DND-41 (cell line): ENCODE measurements around the gene CELF5.

Experiments used
- ATAC-seq: fragments of 200-7000 bp; cut with Tn5 transposase; 3 replicates; pipeline ENCODE4 v1.9.1; 2021; ENCODE audit warnings: low read depth; ENCODE audit not compliant: insufficient read depth
- DNase-seq: peaks from one replicate; pipeline ENCODE4 v3.0.0-alpha.2; 2020
- H2AFZ ChIP-seq: 2 replicates; pipeline ENCODE4 v1.6.0; 2012; ENCODE audit warnings: low read depth, low read length
- H3K27ac ChIP-seq: 2 replicates; pipeline ENCODE4 v1.5.1; 2012; ENCODE audit warnings: low read length, inconsistent platforms
- H3K27me3 ChIP-seq: fragments of 200-600 bp; sonication (generic); 2 replicates; pipeline ENCODE4 v1.6.0; 2012; ENCODE audit warnings: low read length, mild to moderate bottlenecking, inconsistent platforms; ENCODE audit not compliant: insufficient read depth, poor library complexity
- H3K36me3 ChIP-seq: 2 replicates; pipeline ENCODE4 v1.5.1; 2012; ENCODE audit warnings: low read length, inconsistent platforms; ENCODE audit not compliant: insufficient read depth
- H3K4me1 ChIP-seq: 2 replicates; pipeline ENCODE4 v1.5.1; 2012; ENCODE audit warnings: mild to moderate bottlenecking, low read length; ENCODE audit not compliant: insufficient read depth
- H3K4me2 ChIP-seq: 2 replicates; pipeline ENCODE4 v1.6.0; 2012; ENCODE audit warnings: mild to moderate bottlenecking, moderate library complexity, low read length, inconsistent platforms; ENCODE audit not compliant: insufficient read depth
- H3K4me3 ChIP-seq, 2 experiments: fragments of 200-600 bp in 1 of 2; shearing (Covaris generic) in 1 of 2; 2 replicates each; pipeline ENCODE4 v1.5.1; 2012 to 2016; ENCODE audit warnings: inconsistent platforms in 2 of 2, low read length in 2 of 2, mild to moderate bottlenecking in 2 of 2, low read depth in 1 of 2, moderate library complexity in 1 of 2
- H3K79me2 ChIP-seq: 2 replicates; pipeline ENCODE4 v1.6.0; 2012; ENCODE audit warnings: low read length, inconsistent platforms; ENCODE audit not compliant: insufficient read depth
- H3K9ac ChIP-seq: 2 replicates; pipeline ENCODE4 v1.6.0; 2012; ENCODE audit warnings: low read depth, mild to moderate bottlenecking, inconsistent platforms, low read length, moderate library complexity
- H3K9me3 ChIP-seq: 2 replicates; pipeline ENCODE4 v1.5.1; 2012; ENCODE audit warnings: low read length, moderate library complexity, mild to moderate bottlenecking, inconsistent platforms; ENCODE audit not compliant: insufficient read depth, severe bottlenecking
- H4K20me1 ChIP-seq: 2 replicates; pipeline ENCODE4 v1.6.0; 2012; ENCODE audit warnings: low read length; ENCODE audit not compliant: insufficient read depth
- EZH2 ChIP-seq: IDR thresholded peaks from 3 replicates; pipeline ENCODE4 v1.6.1; 2012; ENCODE audit warnings: borderline replicate concordance, low read depth, mild to moderate bottlenecking, moderate library complexity, low read length, inconsistent platforms; ENCODE audit not compliant: severe bottlenecking
- TF ChIP-seq, protein P1 (sequence below): IDR thresholded peaks from 2 replicates; pipeline ENCODE4 v1.5.1; 2012; ENCODE audit warnings: borderline replicate concordance, low read length, moderate library complexity, mild to moderate bottlenecking; ENCODE audit not compliant: poor library complexity, severe bottlenecking; ENCODE audit errors: extremely low read depth

Gene CELF5

DNA sequence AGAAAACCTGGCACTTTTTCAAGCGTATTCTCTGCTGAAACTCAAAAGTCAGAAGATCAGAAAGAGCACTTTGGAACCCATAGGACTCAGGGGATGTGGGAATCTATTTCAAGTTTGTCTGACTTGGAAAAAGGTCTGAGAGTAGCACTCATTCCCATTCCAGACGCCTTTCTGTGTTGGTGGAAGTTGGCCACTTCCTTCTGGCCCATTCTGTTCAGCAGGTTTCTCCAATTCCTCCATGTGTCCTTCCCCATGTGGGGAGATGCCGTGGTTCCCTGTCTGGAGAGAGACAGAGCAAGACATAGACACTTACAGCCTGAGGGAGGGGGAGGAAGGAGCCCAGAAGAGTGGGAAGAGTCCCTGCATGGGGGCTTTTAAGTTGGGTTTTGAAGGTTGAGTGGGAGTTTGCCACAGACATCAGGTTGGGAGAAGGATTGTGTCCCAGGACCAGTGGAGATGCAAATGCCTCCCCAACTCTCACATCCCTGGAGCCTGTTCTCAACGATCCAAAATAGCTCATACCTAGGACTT lies 48.0 kb downstream of the CELF5 start:
- peaks cover 25% of the 10 kb centered on the region for H3K4me1 ChIP-seq
- no peak overlapping the region for H3K27ac ChIP-seq
- H4K20me1 ChIP-seq = no peaks in the 10 kb centered on the region; the same call in none of the 2 replicates
- ATAC-seq (no peak), DNase-seq (no peak)
- no peaks in the 10 kb centered on the region for H3K27me3 ChIP-seq
- no peak overlapping the region for H3K4me3 ChIP-seq
- H3K36me3 ChIP-seq = no peaks in the 10 kb centered on the region
- no peaks in the 10 kb centered on the region for H3K79me2 ChIP-seq
- no peak overlapping the region for H2AFZ ChIP-seq
- TF ChIP-seq EZH2 = no peak
- TF ChIP-seq, protein P1, sequence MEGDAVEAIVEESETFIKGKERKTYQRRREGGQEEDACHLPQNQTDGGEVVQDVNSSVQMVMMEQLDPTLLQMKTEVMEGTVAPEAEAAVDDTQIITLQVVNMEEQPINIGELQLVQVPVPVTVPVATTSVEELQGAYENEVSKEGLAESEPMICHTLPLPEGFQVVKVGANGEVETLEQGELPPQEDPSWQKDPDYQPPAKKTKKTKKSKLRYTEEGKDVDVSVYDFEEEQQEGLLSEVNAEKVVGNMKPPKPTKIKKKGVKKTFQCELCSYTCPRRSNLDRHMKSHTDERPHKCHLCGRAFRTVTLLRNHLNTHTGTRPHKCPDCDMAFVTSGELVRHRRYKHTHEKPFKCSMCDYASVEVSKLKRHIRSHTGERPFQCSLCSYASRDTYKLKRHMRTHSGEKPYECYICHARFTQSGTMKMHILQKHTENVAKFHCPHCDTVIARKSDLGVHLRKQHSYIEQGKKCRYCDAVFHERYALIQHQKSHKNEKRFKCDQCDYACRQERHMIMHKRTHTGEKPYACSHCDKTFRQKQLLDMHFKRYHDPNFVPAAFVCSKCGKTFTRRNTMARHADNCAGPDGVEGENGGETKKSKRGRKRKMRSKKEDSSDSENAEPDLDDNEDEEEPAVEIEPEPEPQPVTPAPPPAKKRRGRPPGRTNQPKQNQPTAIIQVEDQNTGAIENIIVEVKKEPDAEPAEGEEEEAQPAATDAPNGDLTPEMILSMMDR = no peak
- no peak overlapping the region for H3K4me2 ChIP-seq
- H3K9ac ChIP-seq = no peak overlapping the region
- H3K9me3 ChIP-seq = no peaks in the 10 kb centered on the region

DNA sequence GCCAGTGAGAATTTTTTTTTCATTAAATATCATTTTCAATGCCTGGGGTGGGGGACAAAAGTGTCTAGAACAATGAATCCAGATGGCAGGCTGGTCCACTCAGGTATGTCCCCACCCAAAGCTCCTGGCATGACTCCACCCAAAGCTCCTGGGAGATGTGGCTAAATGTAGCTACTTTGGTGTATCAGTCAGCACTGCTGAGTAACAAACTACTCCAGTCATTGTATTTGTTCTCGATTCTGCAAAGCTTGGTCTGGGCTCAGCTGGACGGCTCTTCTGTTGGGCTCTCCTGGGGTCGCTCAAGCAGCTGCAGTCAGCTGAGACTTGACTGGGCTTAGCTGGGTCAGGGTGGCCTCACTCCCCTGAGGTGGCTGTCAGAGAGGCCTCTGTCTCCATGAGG lies 48.5 kb downstream of the CELF5 start:
- Histone ChIP-seq H3K27ac (no peak overlapping the region), H3K9me3 (no peaks in the 10 kb centered on the region), H4K20me1 (no peaks in the 10 kb centered on the region; the same call in 1 of the 2 replicates), H3K79me2 (no peaks in the 10 kb centered on the region), H3K9ac (no peak overlapping the region), H3K4me1 (peaks cover 25% of the 10 kb centered on the region), H3K36me3 (no peaks in the 10 kb centered on the region), H3K4me2 (no peak overlapping the region), H2AFZ (no peak overlapping the region), H3K4me3 (no peak overlapping the region), H3K27me3 (no peaks in the 10 kb centered on the region)
- TF ChIP-seq, protein P1 = no peak
- TF ChIP-seq EZH2 = no peak
- ATAC-seq (no peak), DNase-seq (no peak)

DNA sequence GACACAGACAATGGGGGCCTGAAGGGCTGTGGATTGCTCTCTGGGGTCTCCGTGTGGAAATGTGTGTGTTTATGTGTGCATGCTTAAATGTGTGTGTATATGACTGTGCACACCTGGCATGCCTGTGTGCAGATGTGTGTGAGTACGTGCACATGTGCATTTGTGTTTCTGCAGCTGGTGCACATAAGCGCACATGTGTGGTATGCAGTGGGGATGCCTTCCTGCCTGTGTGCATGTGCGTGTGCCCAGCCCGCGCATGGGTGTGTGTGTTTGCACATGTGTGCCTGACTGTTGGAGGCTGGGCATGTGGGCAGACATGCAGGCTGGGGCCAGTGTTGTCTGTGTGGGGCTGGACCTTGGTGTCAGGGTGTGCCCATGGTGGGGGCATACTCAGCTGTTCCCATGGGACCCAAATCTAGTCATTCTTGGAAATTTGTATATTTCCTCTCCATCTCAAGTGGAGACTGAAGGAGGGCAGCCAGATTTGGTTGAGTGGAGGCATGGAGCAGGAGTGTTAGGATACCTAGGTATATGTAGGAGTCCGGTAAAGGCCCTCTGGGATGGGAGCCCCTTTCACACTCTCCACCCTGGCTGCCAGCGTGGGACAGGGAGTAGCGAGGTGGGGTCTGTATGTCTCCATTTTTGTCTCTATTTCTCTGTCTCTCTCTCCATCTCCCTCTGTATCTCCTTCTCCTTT lies 49.9 kb downstream of the CELF5 start:
- DNase-seq = no peak

More for the DNA sequence above, 49.9 kb downstream of the CELF5 start:
- no peak overlapping the region for H3K4me3 ChIP-seq
- peak overlapping the region; percentile 94; the same call in 1 of the 2 replicates for H3K4me2 ChIP-seq
- peaks cover 25% of the 10 kb centered on the region for H3K4me1 ChIP-seq
- H3K79me2 ChIP-seq = no peaks in the 10 kb centered on the region
- no peaks in the 10 kb centered on the region for H3K36me3 ChIP-seq
- H3K27me3 ChIP-seq = no peaks in the 10 kb centered on the region
- H2AFZ ChIP-seq = no peak overlapping the region
- no peaks in the 10 kb centered on the region for H3K9me3 ChIP-seq
- no peak overlapping the region for H3K27ac ChIP-seq
- no peaks in the 10 kb centered on the region; the same call in none of the 2 replicates for H4K20me1 ChIP-seq
- H3K9ac ChIP-seq = 0 out of 2 replicates have a peak overlapping the region, but pooled peaks have one; percentile 57
- TF ChIP-seq, protein P1 = no peak
- no peak for TF ChIP-seq EZH2
- ATAC-seq = no peak
